ENCODE results near the gene MYOCD.

GRCh38 chr17:12732366-12732765, 66.7 kb downstream of the MYOCD start:
- TF ChIP-seq CTCF (conservative IDR thresholded peaks at IDR 0.05 in 1 of 2, IDR thresholded peaks at IDR 0.05 in 1 of 2; ENCODE audit: extremely low read depth in 1 of 2, insufficient read depth in 1 of 2, low read depth in 1 of 2, low read length in 2 of 2) (no peak), EZH2 (IDR thresholded peaks at IDR 0.05; ENCODE audit: borderline replicate concordance, low read length) (no peak)

Measured in mammary epithelial cell (primary cell).